Panc1 (cell line): Measurements from ENCODE around the gene PCDHGB5.
"Not testable (repeated sequence)": the region's sequence is repeated elsewhere in the genome, so short reads cannot be mapped to it uniquely, and the experiment has no call there.

Experiments used
- POLR2AphosphoS5 ChIP-seq: IDR thresholded peaks from 2 replicates; pipeline ENCODE4 v1.6.1; 2012; ENCODE audit warnings: mild to moderate bottlenecking, low read depth, low read length, moderate library complexity
- SIN3A ChIP-seq: IDR thresholded peaks from 2 replicates; pipeline ENCODE4 v1.6.1; 2012; ENCODE audit warnings: low read depth, mild to moderate bottlenecking, low read length, moderate library complexity, borderline replicate concordance; ENCODE audit not compliant: insufficient read depth
- TCF7L2 ChIP-seq: IDR thresholded peaks from 2 replicates; pipeline ENCODE4 v1.6.1; 2011; ENCODE audit warnings: mild to moderate bottlenecking, low read depth, low read length, inconsistent platforms
- TF ChIP-seq, protein P1 (sequence below): fragments of 450-650 bp; IDR thresholded peaks from 2 replicates; pipeline ENCODE4 v1.5.1; 2017; ENCODE audit warnings: mild to moderate bottlenecking
- TF ChIP-seq, protein P2 (sequence below), 2 experiments: IDR thresholded peaks; 2 replicates each; pipeline ENCODE4 v1.6.1; 2011 to 2012; ENCODE audit warnings: low read depth in 2 of 2, control low read depth in 1 of 2, low read length in 1 of 2, mild to moderate bottlenecking in 1 of 2, moderate library complexity in 1 of 2; ENCODE audit not compliant: insufficient read depth in 1 of 2

GRCh38 chr5:141407790-141408505 is 10.2 kb downstream of the PCDHGB5 start, which contains the start of gene PCDHGB6:
- TF ChIP-seq POLR2AphosphoS5, SIN3A, TCF7L2: not testable (repeated sequence)
- TF ChIP-seq, protein P1, sequence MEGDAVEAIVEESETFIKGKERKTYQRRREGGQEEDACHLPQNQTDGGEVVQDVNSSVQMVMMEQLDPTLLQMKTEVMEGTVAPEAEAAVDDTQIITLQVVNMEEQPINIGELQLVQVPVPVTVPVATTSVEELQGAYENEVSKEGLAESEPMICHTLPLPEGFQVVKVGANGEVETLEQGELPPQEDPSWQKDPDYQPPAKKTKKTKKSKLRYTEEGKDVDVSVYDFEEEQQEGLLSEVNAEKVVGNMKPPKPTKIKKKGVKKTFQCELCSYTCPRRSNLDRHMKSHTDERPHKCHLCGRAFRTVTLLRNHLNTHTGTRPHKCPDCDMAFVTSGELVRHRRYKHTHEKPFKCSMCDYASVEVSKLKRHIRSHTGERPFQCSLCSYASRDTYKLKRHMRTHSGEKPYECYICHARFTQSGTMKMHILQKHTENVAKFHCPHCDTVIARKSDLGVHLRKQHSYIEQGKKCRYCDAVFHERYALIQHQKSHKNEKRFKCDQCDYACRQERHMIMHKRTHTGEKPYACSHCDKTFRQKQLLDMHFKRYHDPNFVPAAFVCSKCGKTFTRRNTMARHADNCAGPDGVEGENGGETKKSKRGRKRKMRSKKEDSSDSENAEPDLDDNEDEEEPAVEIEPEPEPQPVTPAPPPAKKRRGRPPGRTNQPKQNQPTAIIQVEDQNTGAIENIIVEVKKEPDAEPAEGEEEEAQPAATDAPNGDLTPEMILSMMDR = peak; percentile 34
- TF ChIP-seq, protein P2, sequence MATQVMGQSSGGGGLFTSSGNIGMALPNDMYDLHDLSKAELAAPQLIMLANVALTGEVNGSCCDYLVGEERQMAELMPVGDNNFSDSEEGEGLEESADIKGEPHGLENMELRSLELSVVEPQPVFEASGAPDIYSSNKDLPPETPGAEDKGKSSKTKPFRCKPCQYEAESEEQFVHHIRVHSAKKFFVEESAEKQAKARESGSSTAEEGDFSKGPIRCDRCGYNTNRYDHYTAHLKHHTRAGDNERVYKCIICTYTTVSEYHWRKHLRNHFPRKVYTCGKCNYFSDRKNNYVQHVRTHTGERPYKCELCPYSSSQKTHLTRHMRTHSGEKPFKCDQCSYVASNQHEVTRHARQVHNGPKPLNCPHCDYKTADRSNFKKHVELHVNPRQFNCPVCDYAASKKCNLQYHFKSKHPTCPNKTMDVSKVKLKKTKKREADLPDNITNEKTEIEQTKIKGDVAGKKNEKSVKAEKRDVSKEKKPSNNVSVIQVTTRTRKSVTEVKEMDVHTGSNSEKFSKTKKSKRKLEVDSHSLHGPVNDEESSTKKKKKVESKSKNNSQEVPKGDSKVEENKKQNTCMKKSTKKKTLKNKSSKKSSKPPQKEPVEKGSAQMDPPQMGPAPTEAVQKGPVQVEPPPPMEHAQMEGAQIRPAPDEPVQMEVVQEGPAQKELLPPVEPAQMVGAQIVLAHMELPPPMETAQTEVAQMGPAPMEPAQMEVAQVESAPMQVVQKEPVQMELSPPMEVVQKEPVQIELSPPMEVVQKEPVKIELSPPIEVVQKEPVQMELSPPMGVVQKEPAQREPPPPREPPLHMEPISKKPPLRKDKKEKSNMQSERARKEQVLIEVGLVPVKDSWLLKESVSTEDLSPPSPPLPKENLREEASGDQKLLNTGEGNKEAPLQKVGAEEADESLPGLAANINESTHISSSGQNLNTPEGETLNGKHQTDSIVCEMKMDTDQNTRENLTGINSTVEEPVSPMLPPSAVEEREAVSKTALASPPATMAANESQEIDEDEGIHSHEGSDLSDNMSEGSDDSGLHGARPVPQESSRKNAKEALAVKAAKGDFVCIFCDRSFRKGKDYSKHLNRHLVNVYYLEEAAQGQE (IDR thresholded peaks at IDR 0.05; ENCODE audit: insufficient read depth in 1 of 2, low read depth in 2 of 2, low read length in 1 of 2) = not testable (repeated sequence)
